BJ (cell line): ENCODE measurements around the gene KRTAP10-1. TPM values are rescaled to one million over a fixed set of nuclear protein-coding genes. Genes with fewer than 3 reads are reported as not detected.

Experiments
- CTCF ChIA-PET: fragments of 350-600 bp; formaldehyde crosslinking; extraction: SDS; loops from one replicate; lab custom pipeline; 2021; ENCODE audit warnings: antibody characterized with exemption, inconsistent platforms; lab: Yijun Ruan, JAX
- POLR2A ChIA-PET: fragments of 300-600 bp; sonication (Branson Sonifier 250); formaldehyde crosslinking; extraction: SDS; loops from one replicate; lab custom pipeline; 2021; ENCODE audit warnings: antibody characterized with exemption; lab: Charles Lee
- DNase-seq: peaks from one replicate; pipeline ENCODE4 v3.0.0-alpha.2; 2011; ENCODE audit warnings: low read depth
- H3K27me3 ChIP-seq: 2 replicates; pipeline ENCODE4 v1.6.0; 2011; ENCODE audit warnings: low read length; ENCODE audit not compliant: control insufficient read depth, insufficient read depth
- H3K36me3 ChIP-seq: 2 replicates; pipeline ENCODE4 v1.5.1; 2011; ENCODE audit warnings: low read length; ENCODE audit not compliant: control insufficient read depth, insufficient read depth
- H3K4me3 ChIP-seq: 2 replicates; pipeline ENCODE4 v1.5.1; 2011; ENCODE audit warnings: low read depth, mild to moderate bottlenecking, control low read depth, low read length
- polyA plus RNA-seq: library from polyadenylated mRNA; depleted of rRNA; stranded (reverse); fragments of >200 nt; gene quantifications from 2 replicates; pipeline ENCODE4 v1.2.3, GENCODE V29; 2011
- TF ChIP-seq, protein P1 (sequence below): IDR thresholded peaks from 2 replicates; pipeline ENCODE4 v1.5.1; 2011; ENCODE audit warnings: low read depth, mild to moderate bottlenecking, control low read depth, inconsistent platforms, low read length, moderate library complexity; ENCODE audit not compliant: insufficient read depth

The KRTAP10-1 gene
- polyA plus RNA-seq, 1 experiment: not detected

DNA sequence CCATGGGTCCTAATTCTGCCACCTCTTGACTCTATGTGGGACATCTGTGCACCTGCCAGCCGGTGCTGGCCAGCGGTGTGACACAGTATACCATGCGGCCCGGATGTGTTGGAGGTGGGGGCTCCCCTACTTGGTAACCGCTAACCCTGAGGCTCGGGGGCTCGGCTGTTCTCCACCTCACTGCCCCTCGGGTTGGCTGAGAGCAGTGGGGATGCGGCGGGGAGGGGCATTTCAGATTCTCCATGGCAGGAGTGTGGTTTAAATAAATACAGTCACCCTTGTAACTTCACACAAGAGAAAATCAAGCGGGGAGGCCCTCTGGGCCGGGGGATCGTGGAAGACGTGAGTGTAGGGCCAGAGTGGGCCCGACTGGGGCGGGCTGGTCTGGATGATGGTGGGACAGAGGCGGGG lies 11.0 kb downstream of the KRTAP10-1 start:
- H3K27me3 ChIP-seq: no peaks in the 10 kb centered on the region
- POLR2A ChIA-PET: no interaction called here

DNA sequence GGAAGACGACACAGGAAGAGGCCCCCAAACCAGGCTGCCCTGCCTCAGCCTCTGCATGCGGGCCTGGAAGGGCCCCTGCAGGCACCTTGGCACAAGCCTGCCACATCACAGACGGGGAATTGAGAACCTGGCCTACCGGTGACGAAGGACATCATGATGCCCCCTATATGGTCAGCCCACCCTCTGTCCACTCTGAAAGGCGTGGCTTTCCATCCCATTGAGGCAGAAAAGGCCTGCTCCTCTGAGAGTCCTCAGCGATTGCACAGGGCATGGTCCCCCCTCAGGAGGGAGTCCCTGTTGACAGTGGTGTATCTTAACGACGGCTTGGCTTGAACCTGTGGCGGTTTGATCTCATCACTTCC lies 11.4 kb downstream of the KRTAP10-1 start:
- CTCF ChIA-PET: no interaction called here
- Histone ChIP-seq H3K36me3 (no peaks in the 10 kb centered on the region), H3K4me3 (no peak overlapping the region), H3K27me3 (no peaks in the 10 kb centered on the region)
- POLR2A ChIA-PET: no interaction called here
- TF ChIP-seq, protein P1, sequence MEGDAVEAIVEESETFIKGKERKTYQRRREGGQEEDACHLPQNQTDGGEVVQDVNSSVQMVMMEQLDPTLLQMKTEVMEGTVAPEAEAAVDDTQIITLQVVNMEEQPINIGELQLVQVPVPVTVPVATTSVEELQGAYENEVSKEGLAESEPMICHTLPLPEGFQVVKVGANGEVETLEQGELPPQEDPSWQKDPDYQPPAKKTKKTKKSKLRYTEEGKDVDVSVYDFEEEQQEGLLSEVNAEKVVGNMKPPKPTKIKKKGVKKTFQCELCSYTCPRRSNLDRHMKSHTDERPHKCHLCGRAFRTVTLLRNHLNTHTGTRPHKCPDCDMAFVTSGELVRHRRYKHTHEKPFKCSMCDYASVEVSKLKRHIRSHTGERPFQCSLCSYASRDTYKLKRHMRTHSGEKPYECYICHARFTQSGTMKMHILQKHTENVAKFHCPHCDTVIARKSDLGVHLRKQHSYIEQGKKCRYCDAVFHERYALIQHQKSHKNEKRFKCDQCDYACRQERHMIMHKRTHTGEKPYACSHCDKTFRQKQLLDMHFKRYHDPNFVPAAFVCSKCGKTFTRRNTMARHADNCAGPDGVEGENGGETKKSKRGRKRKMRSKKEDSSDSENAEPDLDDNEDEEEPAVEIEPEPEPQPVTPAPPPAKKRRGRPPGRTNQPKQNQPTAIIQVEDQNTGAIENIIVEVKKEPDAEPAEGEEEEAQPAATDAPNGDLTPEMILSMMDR: no peak
- DNase-seq: no peak

More for the DNA sequence above, 11.0 kb downstream of the KRTAP10-1 start:
- H3K4me3 ChIP-seq: no peak overlapping the region
- no peaks in the 10 kb centered on the region for H3K36me3 ChIP-seq
- CTCF ChIA-PET: no interaction called here
- TF ChIP-seq, protein P1: no peak
- DNase-seq: no peak

DNA sequence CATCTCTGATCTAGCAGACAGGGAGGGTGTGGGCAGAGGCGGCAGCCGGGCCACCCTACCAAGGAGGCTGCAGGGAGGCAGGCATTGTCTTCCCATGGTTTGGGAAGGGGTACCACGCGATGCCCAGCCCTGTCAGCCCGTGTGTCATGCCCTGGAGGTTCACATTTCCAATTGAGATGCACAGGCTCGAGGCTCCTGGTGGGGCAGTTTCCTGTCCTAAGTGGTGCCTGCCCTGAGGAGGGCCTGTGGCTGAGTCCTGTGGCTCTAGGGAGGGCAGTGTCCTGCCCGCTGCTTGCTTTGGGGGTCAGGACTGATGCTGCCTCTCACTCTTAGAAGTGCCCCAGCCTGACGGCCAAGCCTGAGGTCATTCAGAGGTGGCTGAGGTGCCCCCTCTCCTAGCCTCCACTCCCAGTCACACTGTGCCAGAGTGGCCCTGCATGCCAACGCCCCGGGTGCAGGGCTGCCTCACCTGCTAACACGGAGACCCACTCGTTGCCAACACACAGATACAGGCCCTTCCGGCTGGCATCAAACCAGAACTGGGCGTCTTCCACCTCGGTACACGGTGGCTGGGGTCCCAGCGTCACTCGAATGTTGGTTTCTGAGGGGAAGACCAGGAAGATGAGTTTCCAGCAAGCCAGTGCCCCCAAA lies 11.9 kb downstream of the KRTAP10-1 start:
- no peak for DNase-seq
- no peaks in the 10 kb centered on the region for H3K27me3 ChIP-seq
- H3K36me3 ChIP-seq: no peaks in the 10 kb centered on the region
- TF ChIP-seq, protein P1: no peak
- ChIA-PET CTCF (no interaction called here), POLR2A (no interaction called here)
- no peak overlapping the region for H3K4me3 ChIP-seq

DNA sequence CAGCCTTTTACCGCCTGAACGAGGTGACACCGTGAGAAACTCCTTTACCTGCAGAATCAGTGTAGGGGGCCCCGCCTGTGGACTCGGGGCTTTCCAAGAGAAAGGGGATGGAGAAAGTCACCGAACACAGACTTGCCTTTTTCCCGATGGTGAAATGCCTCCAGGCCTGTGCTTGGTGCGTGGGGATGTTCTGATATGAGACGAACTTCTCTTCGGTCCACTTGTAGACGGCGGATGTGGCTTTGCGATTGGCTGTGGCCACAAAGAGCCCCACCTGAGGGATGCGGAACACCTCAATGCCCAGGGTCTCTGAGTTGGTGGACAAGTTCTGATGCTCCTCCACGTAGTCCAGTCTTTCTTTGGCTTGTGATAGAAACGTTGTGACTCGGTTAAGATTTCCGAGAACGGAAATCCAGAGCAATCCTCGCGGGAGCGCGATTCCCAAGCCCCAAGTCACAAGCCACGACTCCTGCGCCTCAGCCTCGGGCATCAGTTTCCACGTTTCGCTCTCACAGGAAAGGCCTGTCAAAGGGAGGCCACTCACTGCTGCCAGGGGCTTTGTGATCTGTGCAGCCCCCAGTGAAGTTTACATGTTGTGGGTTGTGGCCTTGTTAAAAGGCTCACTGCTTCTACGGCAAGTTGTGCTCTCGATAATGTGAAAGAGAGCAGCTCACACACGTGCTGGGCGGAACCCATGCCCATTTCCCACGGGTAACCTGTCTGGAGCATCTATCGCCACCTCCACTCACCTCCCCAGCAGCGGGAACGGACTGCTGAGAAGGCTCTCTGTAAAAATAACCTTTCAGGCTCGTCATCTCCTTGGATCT lies 12.6 kb downstream of the KRTAP10-1 start:
- TF ChIP-seq, protein P1: no peak
- no peak for DNase-seq
- H3K36me3 ChIP-seq: no peaks in the 10 kb centered on the region
- no peaks in the 10 kb centered on the region for H3K27me3 ChIP-seq
- ChIA-PET POLR2A (no interaction called here), CTCF (no interaction called here)
- no peak overlapping the region for H3K4me3 ChIP-seq

DNA sequence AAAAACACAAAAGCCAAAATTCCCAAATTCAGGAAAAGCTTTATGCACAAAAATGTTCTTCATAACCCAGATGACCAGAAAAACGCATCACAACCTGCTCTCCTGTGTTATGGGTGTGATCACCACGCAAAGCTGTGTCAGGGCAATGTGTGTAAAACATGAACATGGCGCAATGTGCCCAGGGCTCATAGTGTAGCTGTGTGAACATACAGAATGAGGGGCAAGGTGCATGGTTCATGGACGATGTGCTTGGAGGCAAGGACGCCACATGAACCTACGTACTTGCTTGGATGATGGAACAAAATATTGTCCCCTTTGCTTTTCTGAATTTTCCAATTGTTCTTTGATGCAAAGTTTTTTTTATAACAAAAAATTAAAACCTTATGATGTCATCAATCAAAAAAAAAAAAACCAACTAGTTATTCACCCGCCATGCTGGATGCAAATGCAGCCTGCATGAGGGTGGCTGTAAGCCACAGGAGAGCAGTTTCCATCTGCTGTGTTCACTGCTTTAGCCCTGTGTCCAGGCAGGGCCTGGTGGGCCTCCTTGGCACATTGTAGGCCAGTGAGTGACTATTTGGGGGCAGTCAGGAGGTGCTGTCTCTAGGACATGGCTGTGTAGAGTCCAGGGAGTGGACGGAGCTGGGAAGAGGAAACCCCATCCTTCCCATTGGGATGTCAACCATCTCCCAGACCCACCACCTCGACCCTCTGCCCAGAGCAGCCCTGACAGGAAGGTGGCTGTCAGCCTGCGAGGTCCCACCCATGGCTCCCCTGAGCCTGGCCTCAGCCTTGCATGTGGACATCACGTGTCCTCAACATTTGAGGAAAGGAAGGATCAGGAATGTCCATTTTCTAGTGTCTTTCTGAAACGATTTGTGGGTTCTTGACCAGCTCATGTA lies 13.6 kb downstream of the KRTAP10-1 start:
- H3K4me3 ChIP-seq: no peak overlapping the region
- H3K36me3 ChIP-seq: no peaks in the 10 kb centered on the region
- ChIA-PET CTCF (no interaction called here), POLR2A (no interaction called here)
- no peaks in the 10 kb centered on the region for H3K27me3 ChIP-seq
- TF ChIP-seq, protein P1: no peak
- DNase-seq: no peak
